Esophagus muscularis mucosa (tissue), 4 donors: ENCODE data around the gene SARS1. TPM values are rescaled to one million over a fixed set of nuclear protein-coding genes. Genes with fewer than 3 reads are reported as not detected.

Experiments
- DNase-seq: peaks from one replicate; pipeline ENCODE4 v3.0.0-alpha.2; 2017; ENCODE audit errors: extremely low spot score
- H3K27ac ChIP-seq, 4 donors: fragments of 200-600 bp; sonication (generic); replicated peaks in 1 of 4; 1 replicate in 3 of 4; 2 replicates in 1 of 4; pipeline ENCODE4 v1.5.1; 2016 to 2019; ENCODE audit warnings: mild to moderate bottlenecking in 1 of 4
- H3K27me3 ChIP-seq, 4 donors: fragments of 200-600 bp; sonication (generic); one replicate each; pipeline versions ENCODE4 v1.5.1 to v1.6.0; 2016 to 2019
- H3K36me3 ChIP-seq, 4 donors: fragments of 200-600 bp; sonication (generic); one replicate each; pipeline ENCODE4 v1.5.1; 2016 to 2019
- H3K4me1 ChIP-seq, 4 donors: fragments of 200-600 bp; sonication (generic); one replicate each; pipeline ENCODE4 v1.5.1; 2016 to 2019
- H3K4me3 ChIP-seq, 4 donors: fragments of 200-600 bp; sonication (generic); 1 replicate in 2 of 4; 2 replicates in 2 of 4; pipeline ENCODE4 v1.5.1; 2016 to 2019; ENCODE audit warnings: mild to moderate bottlenecking in 4 of 4, moderate library complexity in 1 of 4
- H3K9me3 ChIP-seq, 4 donors: fragments of 200-600 bp; sonication (generic); 1 replicate in 3 of 4; 2 replicates in 1 of 4; pipeline ENCODE4 v1.5.1; 2016 to 2019
- EP300 ChIP-seq: sonication (generic); formaldehyde crosslinking; IDR thresholded peaks from one replicate; pipeline ENCODE4 v1.6.1; 2017; ENCODE audit warnings: antibody characterized with exemption
- POLR2A ChIP-seq: fragments of 450-650 bp; IDR thresholded peaks from one replicate; pipeline ENCODE4 v1.6.1; 2017; ENCODE audit warnings: antibody characterized with exemption, moderate library complexity, mild to moderate bottlenecking, low read depth
- POLR2AphosphoS5 ChIP-seq, 2 donors: sonication (generic); formaldehyde crosslinking; IDR thresholded peaks; one replicate each; pipeline ENCODE4 v1.6.1; 2017; ENCODE audit warnings: antibody characterized with exemption in 2 of 2
- WGBS: methylation state at CpG from one replicate; pipeline ENCODE4 v1.1.5; 2018; 5-methylcytosine and 5-hydroxymethylcytosine counted together
- intact Hi-C: fragments of 100-400 bp; cut with DNase I; formaldehyde crosslinking; loops from one replicate; pipeline ENCODE4 v1.15.1; 2023
- total RNA-seq, 4 donors: library from RNA; depleted of rRNA; stranded (reverse); fragments of >200 nt; gene quantifications; one replicate each; pipeline versions ENCODE4 v1.1.0 to v1.2.1, GENCODE V29; 2016
- TF ChIP-seq, protein P1 (sequence below), 3 experiments: fragments of 200-600 bp in 2 of 3; fragments of 450-650 bp in 1 of 3; sonication (generic) in 2 of 3; IDR thresholded peaks; one replicate each; pipeline ENCODE4 v1.5.1; 2017 to 2019; ENCODE audit warnings: antibody characterized with exemption in 3 of 3, mild to moderate bottlenecking in 2 of 3, moderate library complexity in 1 of 3

The SARS1 gene
- total RNA-seq, 4 donors from 2014 or later: 125 to 180 (median 144) TPM

- no peak overlapping the region for H3K27ac ChIP-seq
- intact Hi-C loops: no loop called here
- H3K27me3 ChIP-seq: no peaks in the 10 kb centered on the region
- no peaks in the 10 kb centered on the region for H3K36me3 ChIP-seq
- H3K4me1 ChIP-seq: peaks cover 2 to 60% (median 51%) of the 10 kb centered on the region in 4 donors
- TF ChIP-seq POLR2A: no peak
- no peak for TF ChIP-seq POLR2AphosphoS5 (IDR thresholded peaks at IDR 0.05)
- no peak for TF ChIP-seq EP300
- TF ChIP-seq, protein P1, sequence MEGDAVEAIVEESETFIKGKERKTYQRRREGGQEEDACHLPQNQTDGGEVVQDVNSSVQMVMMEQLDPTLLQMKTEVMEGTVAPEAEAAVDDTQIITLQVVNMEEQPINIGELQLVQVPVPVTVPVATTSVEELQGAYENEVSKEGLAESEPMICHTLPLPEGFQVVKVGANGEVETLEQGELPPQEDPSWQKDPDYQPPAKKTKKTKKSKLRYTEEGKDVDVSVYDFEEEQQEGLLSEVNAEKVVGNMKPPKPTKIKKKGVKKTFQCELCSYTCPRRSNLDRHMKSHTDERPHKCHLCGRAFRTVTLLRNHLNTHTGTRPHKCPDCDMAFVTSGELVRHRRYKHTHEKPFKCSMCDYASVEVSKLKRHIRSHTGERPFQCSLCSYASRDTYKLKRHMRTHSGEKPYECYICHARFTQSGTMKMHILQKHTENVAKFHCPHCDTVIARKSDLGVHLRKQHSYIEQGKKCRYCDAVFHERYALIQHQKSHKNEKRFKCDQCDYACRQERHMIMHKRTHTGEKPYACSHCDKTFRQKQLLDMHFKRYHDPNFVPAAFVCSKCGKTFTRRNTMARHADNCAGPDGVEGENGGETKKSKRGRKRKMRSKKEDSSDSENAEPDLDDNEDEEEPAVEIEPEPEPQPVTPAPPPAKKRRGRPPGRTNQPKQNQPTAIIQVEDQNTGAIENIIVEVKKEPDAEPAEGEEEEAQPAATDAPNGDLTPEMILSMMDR (IDR thresholded peaks at IDR 0.05): no peak
- H3K4me3 ChIP-seq: no peak overlapping the region
- H3K9me3 ChIP-seq: no peaks in the 10 kb centered on the region
- DNase-seq: no peak
- 79% methylated on average over 3 of the region's 3 CpGs for WGBS
These were observed 30.5 kb upstream of the SARS1 start for GRCh38 chr1:109183058-109183738.

GRCh38 chr1:109184687-109185086 lies 29.0 kb upstream of the SARS1 start:
- Histone ChIP-seq H3K4me3 (no peak overlapping the region), H3K27ac (peak overlapping the region; percentile 77 to 79 (median 78)), H3K27me3 (no peaks in the 10 kb centered on the region), H3K36me3 (no peaks in the 10 kb centered on the region), H3K4me1 (peaks cover 2 to 62% (median 52%) of the 10 kb centered on the region in 4 donors), H3K9me3 (no peaks in the 10 kb centered on the region)
- TF ChIP-seq POLR2AphosphoS5 (IDR thresholded peaks at IDR 0.05) (no peak), EP300 (no peak)
- intact Hi-C loops: no loop called here
- no peak for DNase-seq
- 91% methylated on average over 7 of the region's 7 CpGs for WGBS

DNA sequence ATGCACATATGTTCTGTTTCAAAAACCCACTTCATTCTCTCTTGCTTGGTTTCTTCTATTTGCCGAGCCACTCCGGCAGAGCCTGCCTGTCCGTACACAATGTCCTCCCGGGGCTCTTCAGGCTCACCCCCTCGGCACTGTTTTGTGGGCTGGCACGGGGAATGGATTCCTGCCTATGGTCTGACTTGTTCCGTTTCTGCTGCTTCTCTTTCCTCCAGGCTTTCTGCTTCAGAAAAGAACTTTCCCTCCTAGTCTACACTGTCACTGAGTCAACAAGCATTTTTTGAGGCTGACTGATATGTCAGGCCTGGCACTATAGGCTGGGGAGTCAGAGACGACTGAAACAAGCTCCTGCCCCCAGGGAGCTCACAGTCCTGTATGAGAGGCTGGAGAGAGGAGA lies 28.4 kb upstream of the SARS1 start:
- Histone ChIP-seq H3K4me1 (peaks cover 2 to 62% (median 52%) of the 10 kb centered on the region in 4 donors), H3K36me3 (no peaks in the 10 kb centered on the region), H3K27ac (peak overlapping the region; percentile 77 to 79 (median 78)), H3K27me3 (no peaks in the 10 kb centered on the region), H3K9me3 (no peaks in the 10 kb centered on the region), H3K4me3 (no peak overlapping the region)
- 53% methylated on average over 8 of the region's 8 CpGs for WGBS
- TF ChIP-seq POLR2A: no peak
- TF ChIP-seq, protein P1 (IDR thresholded peaks at IDR 0.05): no peak
- TF ChIP-seq POLR2AphosphoS5 (IDR thresholded peaks at IDR 0.05): no peak
- no peak for TF ChIP-seq EP300
- no peak for DNase-seq
- intact Hi-C loops: no loop called here

DNA sequence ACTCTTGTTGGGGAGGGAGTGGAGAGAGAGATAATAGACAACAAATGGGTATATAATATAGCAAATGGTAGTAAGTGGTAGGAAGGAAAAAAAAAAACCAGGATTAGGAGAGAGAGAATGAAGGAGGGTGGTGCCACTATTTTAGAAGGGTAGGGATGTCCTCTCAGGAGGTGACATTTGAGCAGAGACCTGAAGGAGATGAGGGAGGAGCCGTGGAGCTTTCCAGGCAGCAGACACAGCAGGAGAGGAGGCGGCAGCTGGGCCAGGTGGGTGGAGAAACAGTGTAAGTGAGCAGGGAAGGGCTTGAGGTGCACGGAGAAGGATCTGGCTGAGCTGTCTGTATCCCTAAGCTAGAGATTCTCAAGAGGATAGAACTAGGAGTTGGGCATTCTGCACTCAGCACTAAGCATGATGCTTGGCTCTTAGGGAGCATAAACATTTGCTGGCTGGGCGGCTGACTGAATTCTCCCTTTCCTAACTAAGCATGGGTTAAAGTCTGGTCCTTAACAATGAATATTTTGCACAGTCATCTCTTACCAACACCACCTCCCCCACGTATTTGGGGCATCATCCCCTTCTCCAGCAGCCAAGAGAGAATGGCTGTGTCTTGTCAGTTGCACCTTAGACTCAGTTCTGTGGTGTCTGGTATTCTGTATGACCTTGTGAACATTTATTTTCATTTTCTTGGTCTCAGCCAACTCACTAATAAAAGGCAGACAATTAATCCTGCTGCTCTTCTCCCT lies 27.6 kb upstream of the SARS1 start:
- no peak for DNase-seq
- WGBS: 31% methylated on average over 5 of the region's 5 CpGs
- no peaks in the 10 kb centered on the region for H3K9me3 ChIP-seq
- H3K4me3 ChIP-seq: no peak overlapping the region
- H3K27me3 ChIP-seq: no peaks in the 10 kb centered on the region
- peak overlapping the region; percentile 77 to 79 (median 78) for H3K27ac ChIP-seq
- peaks cover 2 to 54% (median 45%) of the 10 kb centered on the region in 4 donors for H3K4me1 ChIP-seq
- TF ChIP-seq, protein P1 (IDR thresholded peaks at IDR 0.05): no peak
- TF ChIP-seq POLR2A (no peak), POLR2AphosphoS5 (IDR thresholded peaks at IDR 0.05) (no peak), EP300 (no peak)
- no peaks in the 10 kb centered on the region for H3K36me3 ChIP-seq
- intact Hi-C loops: no loop called here

DNA sequence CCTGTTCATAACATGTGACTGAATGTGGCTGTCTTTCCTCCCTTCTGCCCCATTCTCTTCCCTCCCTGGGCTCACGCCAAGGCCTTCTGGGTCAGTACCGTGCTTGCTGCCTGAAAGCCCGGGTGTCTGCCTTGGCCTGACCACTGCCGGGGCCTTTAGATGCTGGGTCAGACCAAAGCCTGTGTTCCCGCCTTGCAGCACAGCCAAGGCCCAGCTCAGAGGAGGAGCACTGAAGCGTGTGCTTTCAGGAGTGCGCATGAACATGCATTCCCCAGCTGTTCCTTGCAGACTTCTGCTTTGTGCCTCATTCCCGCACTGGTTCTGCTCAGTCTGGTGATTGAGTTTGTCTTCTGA lies 27.0 kb upstream of the SARS1 start:
- DNase-seq: no peak
- 40% methylated on average over 8 of the region's 8 CpGs for WGBS
- no peak overlapping the region for H3K4me3 ChIP-seq
- peak in 1 of 2 donors; percentile 57 for TF ChIP-seq POLR2AphosphoS5 (IDR thresholded peaks at IDR 0.05)
- TF ChIP-seq, protein P1 (IDR thresholded peaks at IDR 0.05): no peak
- H3K27me3 ChIP-seq: no peaks in the 10 kb centered on the region
- peaks cover 2 to 49% (median 40%) of the 10 kb centered on the region in 4 donors for H3K4me1 ChIP-seq
- H3K27ac ChIP-seq: peak overlapping the region; percentile 77 to 79 (median 78)
- no peaks in the 10 kb centered on the region for H3K9me3 ChIP-seq
- intact Hi-C loops: no loop called here
- no peaks in the 10 kb centered on the region for H3K36me3 ChIP-seq
